OCI-LY7 (cell line): ENCODE measurements around the gene EFNA5. TPM values are rescaled to one million over a fixed set of nuclear protein-coding genes. Genes with fewer than 3 reads are reported as not detected.

Source experiments
- BruUV-seq: library from RNA; stranded (reverse); fragments of 400-500 nt; replicated peaks from 2 replicates; lab custom pipeline; 2021; lab: Mats Ljungman, UMichigan
- CTCF ChIA-PET: fragments of 300-600 bp; sonication (Branson Sonifier 250); formaldehyde crosslinking; loops from one replicate; lab custom pipeline; 2022; ENCODE audit warnings: antibody characterized with exemption; ENCODE audit not compliant: unreplicated experiment; lab: Charles Lee
- POLR2A ChIA-PET: fragments of 300-600 bp; sonication (Branson Sonifier 250); formaldehyde crosslinking; loops from one replicate; lab custom pipeline; 2022; ENCODE audit warnings: antibody characterized with exemption; lab: Charles Lee
- DNase-seq: peaks from one replicate; pipeline ENCODE4 v3.0.0-alpha.2; 2015; ENCODE audit warnings: low spot score
- H2AFZ ChIP-seq: fragments of 200-600 bp; sonication (generic), shearing (Covaris generic); 2 replicates; pipeline ENCODE4 v1.6.1; 2014; ENCODE audit warnings: mild to moderate bottlenecking, antibody characterized with exemption, low read length, moderate library complexity
- H3K27ac ChIP-seq: fragments of 200-600 bp; sonication (generic); 2 replicates; pipeline ENCODE4 v1.5.1; 2014; ENCODE audit warnings: mixed run types, low read depth, mild to moderate bottlenecking, moderate library complexity, low read length, inconsistent platforms; ENCODE audit not compliant: poor library complexity, severe bottlenecking
- H3K36me3 ChIP-seq: fragments of 200-600 bp; sonication (generic); 2 replicates; pipeline ENCODE4 v1.6.1; 2014; ENCODE audit warnings: mild to moderate bottlenecking, antibody characterized with exemption, low read length, moderate library complexity, mixed read lengths; ENCODE audit not compliant: insufficient read depth
- H3K4me1 ChIP-seq: fragments of 200-600 bp; sonication (generic); 2 replicates; pipeline ENCODE4 v1.5.1; 2014; ENCODE audit warnings: mild to moderate bottlenecking, low read length; ENCODE audit not compliant: insufficient read depth, poor library complexity, severe bottlenecking
- H3K4me2 ChIP-seq: fragments of 200-600 bp; sonication (generic); 2 replicates; pipeline ENCODE4 v1.6.1; 2014; ENCODE audit warnings: mild to moderate bottlenecking, low read length
- H3K4me3 ChIP-seq: fragments of 200-600 bp; sonication (generic); 2 replicates; pipeline ENCODE4 v1.5.1; 2014; ENCODE audit warnings: mild to moderate bottlenecking, low read depth, low read length; ENCODE audit not compliant: poor library complexity, severe bottlenecking
- H3K79me2 ChIP-seq: fragments of 200-600 bp; sonication (generic); 2 replicates; pipeline ENCODE4 v1.6.1; 2016; ENCODE audit warnings: low read depth, mild to moderate bottlenecking, low read length, moderate library complexity, mixed read lengths; ENCODE audit not compliant: insufficient read depth
- H3K9me2 ChIP-seq: fragments of 200-600 bp; sonication (generic); 2 replicates; pipeline ENCODE4 v1.6.1; 2016; ENCODE audit warnings: mild to moderate bottlenecking, low read length, mixed read lengths; ENCODE audit not compliant: insufficient read depth
- H3K9me3 ChIP-seq: fragments of 200-600 bp; sonication (generic); 2 replicates; pipeline ENCODE4 v1.6.1; 2014; ENCODE audit warnings: mild to moderate bottlenecking, mixed run types, low read length, mixed read lengths
- H4K20me1 ChIP-seq: fragments of 200-600 bp; sonication (generic); 2 replicates; pipeline ENCODE4 v1.6.1; 2014; ENCODE audit warnings: mild to moderate bottlenecking, antibody characterized with exemption, low read length, moderate library complexity, mixed read lengths; ENCODE audit not compliant: insufficient read depth
- CTCF ChIP-seq: fragments of 200-600 bp; sonication (generic); conservative IDR thresholded peaks from 2 replicates; pipeline ENCODE4 v1.5.1; 2014; ENCODE audit warnings: mild to moderate bottlenecking, antibody characterized with exemption, low read length, moderate library complexity, mixed read lengths
- EZH2phosphoT487 ChIP-seq: fragments of 200-600 bp; sonication (generic); IDR thresholded peaks from 2 replicates; pipeline ENCODE4 v1.6.1; 2018; ENCODE audit warnings: low read depth, borderline replicate concordance, mild to moderate bottlenecking, mixed run types, antibody characterized with exemption, low read length, moderate library complexity, mixed read lengths
- intact Hi-C: fragments of 100-400 bp; cut with micrococcal nuclease; formaldehyde crosslinking; loops from one replicate; pipeline ENCODE4 v1.10.0; 2022; ENCODE audit not compliant: unreplicated experiment
- total RNA-seq, 2 experiments: library from RNA; depleted of rRNA in 1 of 2; stranded (reverse); fragments of >200 nt in 1 of 2; shearing (Covaris generic) in 1 of 2; gene quantifications; 2 replicates each; pipeline ENCODE4 v1.2.3, GENCODE V29; 2014 to 2022

Gene EFNA5
- total RNA-seq, 2 experiments from 2014 or later = 2.1 to 3.1 TPM

DNA sequence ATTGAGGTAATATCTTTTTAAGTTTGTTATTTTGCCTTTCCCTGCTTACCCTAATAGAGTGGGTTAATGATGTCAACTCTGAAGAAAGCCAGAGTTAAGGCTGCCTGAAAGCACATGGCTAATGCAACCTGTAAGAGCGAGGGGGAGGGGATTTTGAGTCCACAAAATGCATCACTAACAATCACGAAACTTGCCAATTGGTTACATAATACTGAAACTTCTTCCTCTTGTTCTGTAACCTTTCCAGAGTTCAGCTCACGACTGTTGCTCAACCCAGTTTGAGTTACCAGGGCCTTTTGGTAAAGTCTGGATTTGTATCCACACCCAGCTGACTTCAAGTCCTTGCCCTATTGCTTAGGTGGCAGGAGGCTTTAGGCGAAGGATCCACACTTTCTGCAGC, 308.8 kb downstream of the EFNA5 start:
- no peaks in the 10 kb centered on the region for H3K9me2 ChIP-seq
- ChIA-PET POLR2A (interaction anchor here (0.6 to 1.5 kb wide), 3 partner anchors 24 to 151 kb away, joined by 3 to 4 read pairs (median 3); no protein-coding TSS in a partner anchor), CTCF (no interaction called here)
- intact Hi-C loops = no loop called here
- peak overlapping the region; percentile 39; the same call in 1 of the 2 replicates for H2AFZ ChIP-seq
- H3K4me2 ChIP-seq = no peak overlapping the region
- H3K27ac ChIP-seq = no peak overlapping the region
- peaks cover 50% of the 10 kb centered on the region for H3K4me1 ChIP-seq
- H3K79me2 ChIP-seq = no peaks in the 10 kb centered on the region
- no peak overlapping the region for H3K4me3 ChIP-seq
- no peaks in the 10 kb centered on the region for H4K20me1 ChIP-seq
- BruUV-seq = no TSS peak
- peaks cover 10% of the 10 kb centered on the region; the same call in 1 of the 2 replicates for H3K9me3 ChIP-seq
- no peak for TF ChIP-seq EZH2phosphoT487
- no peak for DNase-seq
- H3K36me3 ChIP-seq = peaks cover 6% of the 10 kb centered on the region

DNA sequence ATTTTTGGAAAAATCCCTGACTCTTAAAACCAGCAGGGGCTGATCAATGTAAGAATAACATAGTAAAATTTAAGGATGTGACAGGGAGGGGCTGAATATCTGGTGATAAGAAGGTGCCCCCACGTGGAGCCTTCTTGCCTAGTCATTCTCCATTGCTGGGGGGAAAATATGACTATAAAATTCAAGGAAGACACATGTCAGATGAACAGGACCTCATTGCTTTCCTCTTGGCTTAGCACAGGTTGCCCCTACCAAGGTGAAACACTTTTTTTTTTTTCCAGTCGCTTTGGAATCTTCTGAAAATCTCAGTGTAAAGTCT, 310.9 kb downstream of the EFNA5 start:
- peaks cover 6% of the 10 kb centered on the region for H3K36me3 ChIP-seq
- peaks cover 10% of the 10 kb centered on the region; the same call in 1 of the 2 replicates for H3K9me3 ChIP-seq
- no peaks in the 10 kb centered on the region for H3K79me2 ChIP-seq
- no peaks in the 10 kb centered on the region for H4K20me1 ChIP-seq
- CTCF ChIA-PET = interaction anchor here (1.0 to 1.5 kb wide), 3 partner anchors 9 to 255 kb away, joined by 3 to 5 read pairs (median 4); no protein-coding TSS in a partner anchor
- peak overlapping the region; percentile 18; the same call in 1 of the 2 replicates for H3K4me2 ChIP-seq
- POLR2A ChIA-PET = interaction anchor here (0.7 to 3.4 kb wide), 16 partner anchors 10 to 314 kb away, joined by 3 to 12 read pairs (median 4); no protein-coding TSS in a partner anchor
- peak; percentile 60 for DNase-seq
- intact Hi-C loops = loop anchor here (1.0 to 5.0 kb wide), 2 partner anchors 258 to 313 kb away; no protein-coding TSS in a partner anchor
- peak overlapping the region; percentile 21 for H3K27ac ChIP-seq
- H3K9me2 ChIP-seq = no peaks in the 10 kb centered on the region
- peak; percentile 71 for TF ChIP-seq CTCF
- no peak for TF ChIP-seq EZH2phosphoT487
- peak overlapping the region; percentile 90 for H2AFZ ChIP-seq
- H3K4me3 ChIP-seq = no peak overlapping the region
- no TSS peak for BruUV-seq
- peaks cover 36% of the 10 kb centered on the region for H3K4me1 ChIP-seq

DNA sequence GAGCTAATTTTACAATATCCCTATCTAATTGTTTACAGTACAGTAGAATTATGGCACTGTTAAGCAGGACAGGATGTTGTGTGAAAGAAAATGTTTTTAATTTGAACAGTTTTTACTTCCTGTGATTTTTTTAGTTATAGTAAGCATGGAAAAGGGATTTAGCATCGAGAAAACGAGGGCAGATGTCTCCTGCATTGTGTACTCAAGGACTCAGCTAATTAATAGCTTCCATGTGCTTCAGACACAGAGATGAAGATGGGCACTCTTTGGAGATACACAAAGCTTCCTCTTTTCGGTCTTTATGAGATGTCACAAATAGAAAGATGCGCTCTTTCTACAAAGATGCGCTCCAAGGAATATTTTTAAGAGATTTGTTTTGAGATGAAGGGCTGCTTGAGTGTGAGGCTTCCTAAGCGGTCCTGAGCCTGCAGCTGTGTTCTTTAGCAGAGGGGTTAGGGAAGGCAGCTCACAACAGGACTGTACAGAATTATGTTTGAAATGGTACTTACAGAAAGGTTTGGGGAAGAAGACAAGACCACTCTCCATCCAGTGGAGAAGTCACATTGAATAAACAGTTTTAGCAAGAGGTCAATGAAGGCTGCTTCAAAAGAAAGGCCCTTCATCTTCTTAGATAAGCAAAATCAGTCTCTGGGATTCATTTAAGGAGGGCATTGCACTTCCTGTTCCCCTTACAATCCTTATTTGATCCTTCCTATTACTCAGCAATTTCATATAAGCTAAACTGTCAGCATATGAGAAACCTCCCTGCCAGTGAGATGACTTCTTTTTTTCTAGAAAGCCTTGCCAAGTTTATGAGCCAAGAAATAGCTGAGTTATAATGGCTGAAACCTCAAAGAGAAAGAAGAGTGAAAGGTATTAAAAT, 311.5 kb downstream of the EFNA5 start:
- Histone ChIP-seq H3K79me2 (no peaks in the 10 kb centered on the region), H3K27ac (peak overlapping the region; percentile 21), H2AFZ (peak overlapping the region; percentile 90), H4K20me1 (no peaks in the 10 kb centered on the region), H3K4me1 (peaks cover 30% of the 10 kb centered on the region), H3K4me2 (peak overlapping the region; percentile 18), H3K9me2 (no peaks in the 10 kb centered on the region), H3K4me3 (no peak overlapping the region), H3K9me3 (peaks cover 10% of the 10 kb centered on the region; the same call in 1 of the 2 replicates), H3K36me3 (peaks cover 6% of the 10 kb centered on the region)
- TF ChIP-seq CTCF (no peak), EZH2phosphoT487 (no peak)
- POLR2A ChIA-PET = interaction anchor here (0.5 to 3.4 kb wide), 30 partner anchors 9 to 315 kb away, joined by 3 to 12 read pairs (median 3); no protein-coding TSS in a partner anchor
- intact Hi-C loops = loop anchor here (5.0 kb wide), 1 partner anchor 257 kb away; no protein-coding TSS in a partner anchor
- DNase-seq = peak; percentile 29
- no TSS peak for BruUV-seq
- CTCF ChIA-PET = interaction anchor here (1.3 to 1.5 kb wide), 3 partner anchors 9 to 254 kb away, joined by 3 to 5 read pairs (median 4); no protein-coding TSS in a partner anchor
